GM12875 (cell line): ENCODE data around the gene RBBP5.

Source experiments
- H3K4me3 ChIP-seq: one replicate; pipeline ENCODE4 v1.5.1; 2011; ENCODE audit warnings: low read depth, low read length, control low read depth
- CTCF ChIP-seq: IDR thresholded peaks from 2 replicates; pipeline ENCODE4 v1.5.1; 2011; ENCODE audit warnings: low read depth, mild to moderate bottlenecking, control low read depth, inconsistent platforms, low read length, moderate library complexity, borderline replicate concordance; ENCODE audit not compliant: insufficient read depth

The RBBP5 gene

GRCh38 chr1:205074513-205074912, 47.3 kb downstream of the RBBP5 start:
- H3K4me3 ChIP-seq: no peak overlapping the region

GRCh38 chr1:205074084-205074483, 47.7 kb downstream of the RBBP5 start:
- TF ChIP-seq CTCF: no peak
- no peak overlapping the region for H3K4me3 ChIP-seq

More at GRCh38 chr1:205074513-205074912, 47.3 kb downstream of the RBBP5 start:
- TF ChIP-seq CTCF: no peak

GRCh38 chr1:205073511-205073910, 48.3 kb downstream of the RBBP5 start:
- TF ChIP-seq CTCF: no peak
- H3K4me3 ChIP-seq: no peak overlapping the region

- H3K4me3 ChIP-seq: no peak overlapping the region
- no peak for TF ChIP-seq CTCF
Observed at GRCh38 chr1:205072881-205073280, 48.9 kb downstream of the RBBP5 start.

GRCh38 chr1:205072286-205072685, 49.5 kb downstream of the RBBP5 start:
- no peak for TF ChIP-seq CTCF
- no peak overlapping the region for H3K4me3 ChIP-seq

GRCh38 chr1:205071801-205072200, 50.0 kb downstream of the RBBP5 start:
- no peak for TF ChIP-seq CTCF
- H3K4me3 ChIP-seq: no peak overlapping the region

GRCh38 chr1:205071028-205071409, 50.8 kb downstream of the RBBP5 start:
- TF ChIP-seq CTCF: no peak
- no peak overlapping the region for H3K4me3 ChIP-seq
